Measurements from ENCODE around the gene TGM1. TPM values are rescaled to one million over a fixed set of nuclear protein-coding genes. Genes with fewer than 3 reads are reported as not detected.

TGM1 gene
- total and polyA plus RNA-seq, 2 experiments from 2014 or later, result 0.31 to 0.63 TPM

- no peaks in the 10 kb centered on the region for H3K9me2 ChIP-seq (ENCODE audit: insufficient read depth)
- H3K4me2 ChIP-seq, result no peak overlapping the region
- Mint-ChIP-seq H3K9me3 (no peaks in the 10 kb centered on the region; the same call in 2 of the 3 replicates), H3K4me3 (no peak overlapping the region), H3K4me1 (peaks cover 11% of the 10 kb centered on the region), H3K27me3 (ENCODE audit: insufficient read depth, low read depth, poor library complexity) (peaks cover 4% of the 10 kb centered on the region), H3K27ac (no peak overlapping the region), H3K36me3 (ENCODE audit: low read depth) (peaks cover 11% of the 10 kb centered on the region; the same call in 2 of the 3 replicates)
- no peak for DNase-seq (ENCODE audit: low spot score)
- no peak for TF ChIP-seq REST (IDR thresholded peaks at IDR 0.05; ENCODE audit: unreplicated experiment)
- no peak for TF ChIP-seq ETS1 (IDR thresholded peaks at IDR 0.05)
- TF ChIP-seq EZH2 (IDR thresholded peaks at IDR 0.05; ENCODE audit: low read depth, unreplicated experiment), result no peak
- TF ChIP-seq ZNF331 (CRISPR knock-in tag; IDR thresholded peaks at IDR 0.05; ENCODE audit: low read depth), result no peak
- TF ChIP-seq CTCF (conservative IDR thresholded peaks at IDR 0.05; ENCODE audit: low read depth in 2 of 2), result no peak
- no peak for TF ChIP-seq NANOG (IDR thresholded peaks at IDR 0.05; ENCODE audit: borderline replicate concordance)
- TF ChIP-seq POLR2AphosphoS5 (IDR thresholded peaks at IDR 0.05; ENCODE audit: low read depth), result no peak
- TF ChIP-seq EZH2phosphoT487 (IDR thresholded peaks at IDR 0.05; ENCODE audit: unreplicated experiment), result no peak
- no peak for TF ChIP-seq ZNF462 (CRISPR knock-in tag; IDR thresholded peaks at IDR 0.05)
- TF ChIP-seq STAT1 (IDR thresholded peaks at IDR 0.05; ENCODE audit: unreplicated experiment), result no peak
- no peak for TF ChIP-seq CREB1 (CRISPR knock-in tag; IDR thresholded peaks at IDR 0.05; ENCODE audit: low read depth)
- no peak for TF ChIP-seq JUNB (IDR thresholded peaks at IDR 0.05; ENCODE audit: unreplicated experiment)
- TF ChIP-seq ZNF114 (CRISPR knock-in tag; IDR thresholded peaks at IDR 0.05), result no peak
- H3K36me3 ChIP-seq (ENCODE audit: insufficient read depth), result no peaks in the 10 kb centered on the region
- H3F3A ChIP-seq (replicated peaks; ENCODE audit: low read depth), result peaks cover 23% of the 10 kb centered on the region
- H3K4me3 ChIP-seq, result no peak overlapping the region
- ATAC-seq, result no peak
- H3K79me2 ChIP-seq (replicated peaks; ENCODE audit: insufficient read depth), result peaks cover 50% of the 10 kb centered on the region
- H2AFZ ChIP-seq, result no peak overlapping the region
- peaks cover 5% of the 10 kb centered on the region for H3K4me1 ChIP-seq (ENCODE audit: insufficient read depth)
- H3K27me3 ChIP-seq (ENCODE audit: insufficient read depth), result no peaks in the 10 kb centered on the region
- no peak overlapping the region for H3K27ac ChIP-seq (ENCODE audit: low read depth)
- peaks cover 22% of the 10 kb centered on the region for H4K20me1 ChIP-seq (replicated peaks; ENCODE audit: insufficient read depth)
These were observed 43.9 kb downstream of the TGM1 start for GRCh38 chr14:24219080-24219479.
